HG02852 (cell line): Measurements from ENCODE around the gene FHAD1.
"Not testable (repeated sequence)": the region's sequence is repeated elsewhere in the genome, so short reads cannot be mapped to it uniquely, and the experiment has no call there.

Experiments
- ATAC-seq: cut with Tn5 transposase; IDR thresholded peaks from one replicate; pipeline ENCODE4 v1.9.1; 2021; ENCODE audit warnings: mild to moderate bottlenecking, moderate library complexity; ENCODE audit not compliant: unreplicated experiment

The FHAD1 gene

GRCh38 chr1:15412175-15412800 lies 165.3 kb downstream of the FHAD1 start:
- ATAC-seq: no peak

DNA sequence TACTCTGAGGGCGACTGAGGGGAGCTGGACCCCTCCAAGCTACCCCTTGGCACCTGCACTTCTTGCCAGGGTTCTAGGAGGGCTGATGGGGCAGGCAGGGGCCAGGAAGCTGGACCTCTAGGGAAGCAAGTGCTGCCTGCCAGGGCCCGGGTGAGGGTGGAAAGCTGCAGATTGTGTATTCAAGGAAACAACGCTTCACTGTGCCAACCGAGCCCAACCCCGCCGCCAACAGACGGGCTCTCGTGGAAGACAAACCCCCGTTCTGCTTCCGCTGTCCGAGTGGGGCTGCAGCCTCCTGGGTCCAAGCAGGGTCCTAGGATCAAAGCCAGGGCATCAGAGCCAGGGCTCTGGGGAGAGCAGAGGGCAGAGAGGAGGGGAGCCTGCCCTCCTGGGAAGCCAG lies 165.8 kb downstream of the FHAD1 start:
- no peak for ATAC-seq

GRCh38 chr1:15413563-15414444 lies 166.8 kb downstream of the FHAD1 start:
- ATAC-seq: no peak

- ATAC-seq: no peak
These were observed 167.5 kb downstream of the FHAD1 start for GRCh38 chr1:15414445-15414983.

GRCh38 chr1:15417059-15417934 lies 170.3 kb downstream of the FHAD1 start:
- peak; percentile 42 for ATAC-seq

DNA sequence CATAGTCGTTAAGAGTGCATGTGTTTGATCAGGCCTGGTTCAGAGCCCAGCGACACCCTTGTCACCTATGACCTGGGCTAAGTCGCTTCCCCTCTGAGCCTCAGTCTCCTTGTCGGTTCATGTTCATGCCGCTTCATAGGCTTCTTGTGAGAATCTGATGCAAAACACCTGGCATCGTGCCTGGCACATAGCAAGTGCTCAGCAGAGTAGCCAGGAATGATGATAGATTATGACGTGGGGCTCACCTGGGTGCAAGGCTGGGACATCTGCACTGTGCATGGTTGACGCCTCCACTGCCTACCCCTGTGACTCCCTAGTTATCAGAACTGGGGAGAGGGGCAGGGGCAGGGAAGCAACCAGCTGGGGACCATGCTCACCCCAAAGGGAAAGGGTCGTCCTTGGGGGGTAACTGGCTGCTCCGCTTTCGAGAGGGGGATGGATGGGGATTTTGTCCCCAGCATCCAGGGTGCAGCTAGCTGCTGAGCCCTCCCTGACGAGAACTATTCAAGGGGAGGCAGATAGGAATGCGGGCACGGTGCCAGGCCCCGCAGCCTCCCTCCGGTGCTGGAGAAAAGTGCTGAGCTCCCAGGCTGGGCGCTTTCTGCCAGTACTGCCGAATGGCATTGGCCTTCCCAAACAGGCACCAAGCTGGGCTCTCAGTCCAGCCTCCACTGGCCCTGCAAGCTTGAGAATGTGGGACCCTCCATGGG lies 171.9 kb downstream of the FHAD1 start:
- ATAC-seq: no peak

GRCh38 chr1:15420853-15421465 lies 173.9 kb downstream of the FHAD1 start:
- ATAC-seq: no peak

DNA sequence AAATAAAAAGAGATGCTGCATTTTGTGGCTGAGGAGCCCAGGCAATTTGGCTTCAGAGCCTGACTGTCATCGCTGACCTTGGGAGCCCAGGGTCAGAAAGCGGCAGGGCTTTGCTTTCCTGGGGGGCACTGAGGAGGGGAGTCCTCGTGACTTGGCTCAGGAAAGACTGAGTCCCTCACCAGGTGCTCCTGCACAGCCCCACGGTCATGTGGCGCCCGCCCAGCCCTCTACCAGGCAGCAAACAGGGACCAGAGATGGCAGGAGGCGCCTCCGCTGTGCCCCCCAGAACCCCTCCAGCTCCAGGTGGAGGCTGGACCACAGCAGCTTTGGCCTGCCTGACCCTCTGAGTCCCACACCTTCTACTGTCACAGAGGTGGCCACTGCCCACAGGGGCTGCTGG lies 175.8 kb downstream of the FHAD1 start:
- no peak for ATAC-seq

- ATAC-seq: no peak
These were observed 176.5 kb downstream of the FHAD1 start for GRCh38 chr1:15423355-15424077.

GRCh38 chr1:15424146-15424667 lies 177.2 kb downstream of the FHAD1 start:
- ATAC-seq: no peak

GRCh38 chr1:15424981-15425380 lies 178.0 kb downstream of the FHAD1 start:
- ATAC-seq: no peak

DNA sequence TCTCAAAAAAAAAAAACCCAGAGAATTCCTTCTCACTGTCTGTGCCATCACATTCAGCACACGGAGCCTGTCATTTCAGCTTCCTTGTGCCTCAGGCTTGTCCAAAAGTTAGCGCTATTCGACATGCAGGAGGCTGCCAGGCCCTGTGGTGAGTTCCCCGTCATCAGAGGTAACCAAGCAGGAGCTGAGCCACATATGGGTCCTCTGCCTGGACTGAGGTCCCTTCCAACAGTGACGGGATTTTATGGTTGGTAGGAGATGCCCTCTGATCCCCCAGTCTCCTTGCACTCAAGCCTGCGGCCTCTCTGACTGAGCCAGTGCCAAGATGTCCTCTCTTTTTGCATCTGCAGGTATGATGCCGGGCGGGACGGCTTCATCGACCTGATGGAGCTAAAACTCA lies 178.5 kb downstream of the FHAD1 start:
- no peak for ATAC-seq

GRCh38 chr1:15425958-15426357 lies 178.9 kb downstream of the FHAD1 start:
- ATAC-seq: no peak

DNA sequence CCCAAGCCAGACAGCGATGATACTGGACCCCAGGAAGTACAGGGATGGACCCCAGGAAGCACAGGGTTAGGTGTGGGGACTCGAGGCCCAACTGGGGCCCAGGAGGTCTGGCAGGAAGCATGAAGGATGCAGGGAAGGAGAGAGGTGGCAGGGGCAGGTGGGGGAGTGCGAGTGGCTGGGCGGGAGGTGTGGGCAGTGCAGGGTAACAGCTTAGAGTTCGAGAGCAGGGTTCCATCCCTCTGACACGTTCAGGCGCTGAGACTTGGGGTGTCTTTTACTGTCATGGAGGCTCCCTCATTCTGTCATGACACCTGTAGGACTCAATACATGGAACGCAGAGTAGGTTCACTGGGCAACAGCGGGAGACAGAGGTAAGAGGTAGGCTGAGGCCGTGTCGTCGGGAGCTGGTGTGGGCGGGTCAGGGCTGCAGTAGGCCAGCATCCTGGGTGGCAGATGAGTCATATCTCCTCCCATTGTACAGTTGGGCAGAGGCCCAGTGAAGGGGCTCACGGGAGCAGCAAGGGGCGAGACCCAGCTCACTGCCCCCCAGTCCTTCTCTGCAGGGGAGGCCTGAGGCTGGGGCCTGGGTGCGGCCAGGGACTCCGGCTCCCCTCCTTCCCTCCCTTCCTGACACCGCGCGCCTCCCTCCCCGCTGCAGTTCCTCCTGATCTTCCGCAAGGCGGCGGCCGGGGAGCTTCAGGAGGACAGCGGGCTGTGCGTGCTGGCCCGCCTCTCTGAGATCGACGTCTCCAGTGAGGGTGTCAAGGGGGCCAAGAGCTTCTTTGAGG lies 179.7 kb downstream of the FHAD1 start:
- ATAC-seq: no peak

- ATAC-seq: no peak
These were observed 180.2 kb downstream of the FHAD1 start for GRCh38 chr1:15427280-15427666.

GRCh38 chr1:15428252-15428651 lies 181.2 kb downstream of the FHAD1 start:
- not testable (repeated sequence) for ATAC-seq

DNA sequence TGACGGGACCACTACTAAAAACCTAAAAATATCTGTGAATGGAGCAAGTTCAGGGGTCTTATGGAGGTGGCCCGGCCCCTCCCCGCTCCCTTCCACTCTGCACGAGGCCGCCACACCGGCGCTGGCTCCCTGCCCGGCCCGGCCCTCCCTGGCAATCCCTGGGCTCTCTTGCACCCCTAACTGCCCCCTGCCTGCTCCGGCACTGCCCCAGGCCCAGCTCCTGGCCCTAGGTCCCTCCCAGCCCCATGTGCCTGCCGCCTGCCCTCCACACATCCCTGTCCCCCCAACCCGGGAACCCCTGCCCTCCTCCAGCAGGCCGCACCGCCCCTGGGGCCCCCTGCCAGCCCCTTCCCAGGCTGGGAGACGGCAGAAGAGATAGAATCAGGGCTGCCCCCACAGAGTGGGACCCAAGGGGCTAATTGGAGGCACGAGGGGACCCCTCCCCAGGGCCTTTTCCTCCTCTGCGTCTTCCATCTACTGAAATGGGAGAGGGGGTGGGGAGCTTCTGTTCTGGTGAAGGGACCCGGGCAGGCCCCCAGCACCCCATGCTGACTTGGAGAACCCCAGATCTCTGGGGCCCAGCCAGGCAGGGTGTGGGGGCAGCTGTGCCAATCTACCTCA lies 181.9 kb downstream of the FHAD1 start:
- no peak for ATAC-seq

DNA sequence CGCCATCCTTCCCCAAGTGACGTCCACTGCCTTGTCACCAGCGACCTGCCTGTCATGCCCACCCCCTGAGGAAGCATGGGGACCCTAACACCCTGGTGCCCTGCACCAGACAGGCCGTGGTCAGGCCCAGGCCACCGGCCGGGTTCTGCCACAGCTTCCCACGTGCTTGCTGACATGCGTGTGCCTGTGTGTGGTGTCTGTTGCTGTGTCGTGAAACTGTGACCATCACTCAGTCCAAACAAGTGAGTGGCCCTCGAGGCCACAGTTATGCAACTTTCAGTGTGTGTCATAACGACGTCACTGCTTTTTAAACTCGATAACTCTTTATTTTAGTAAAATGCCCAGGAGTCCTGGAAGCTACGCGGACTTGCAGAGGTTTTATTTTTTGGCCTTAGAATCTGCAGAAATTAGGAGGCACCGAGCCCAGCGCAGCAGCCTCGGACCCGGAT lies 182.7 kb downstream of the FHAD1 start:
- no peak for ATAC-seq
